HAP-1 (cell line): Measurements from ENCODE around the gene CACNA1H.
"Not testable (repeated sequence)": the region's sequence is repeated elsewhere in the genome, so short reads cannot be mapped to it uniquely, and the experiment has no call there.

Experiments
- DNase-seq, 2 experiments: peaks; one replicate each; pipeline ENCODE4 v3.0.0-alpha.2; 2016 to 2020; ENCODE audit warnings: low spot score in 2 of 2
- H3K27me3 ChIP-seq: fragments of 250-450 bp; sonication (Bioruptor Pico); 2 replicates; pipeline ENCODE4 v1.5.1; 2020; ENCODE audit warnings: low read depth, mild to moderate bottlenecking, moderate library complexity
- H3K36me3 ChIP-seq: fragments of 250-450 bp; sonication (Bioruptor Pico); replicated peaks from 2 replicates; pipeline ENCODE4 v1.5.1; 2020; ENCODE audit warnings: mild to moderate bottlenecking
- H3K4me1 ChIP-seq: fragments of 250-450 bp; sonication (Bioruptor Pico); 2 replicates; pipeline ENCODE4 v1.5.1; 2020; ENCODE audit warnings: mild to moderate bottlenecking
- H3K4me3 ChIP-seq: fragments of 250-450 bp; sonication (Bioruptor Pico); 2 replicates; pipeline ENCODE4 v1.5.1; 2020; ENCODE audit warnings: mild to moderate bottlenecking, moderate library complexity
- H3K9me3 ChIP-seq: fragments of 250-450 bp; sonication (Bioruptor Pico); 2 replicates; pipeline ENCODE4 v1.5.1; 2020; ENCODE audit warnings: mild to moderate bottlenecking, moderate library complexity
- in situ Hi-C: fragments of 300-500 bp; cut with MboI; formaldehyde crosslinking; loops from 3 replicates; pipeline ENCODE4 v1.14.3; 2020; ENCODE audit warnings: low sequenced_read_pairs, inconsistent platforms, mixed read lengths

Gene CACNA1H

DNA sequence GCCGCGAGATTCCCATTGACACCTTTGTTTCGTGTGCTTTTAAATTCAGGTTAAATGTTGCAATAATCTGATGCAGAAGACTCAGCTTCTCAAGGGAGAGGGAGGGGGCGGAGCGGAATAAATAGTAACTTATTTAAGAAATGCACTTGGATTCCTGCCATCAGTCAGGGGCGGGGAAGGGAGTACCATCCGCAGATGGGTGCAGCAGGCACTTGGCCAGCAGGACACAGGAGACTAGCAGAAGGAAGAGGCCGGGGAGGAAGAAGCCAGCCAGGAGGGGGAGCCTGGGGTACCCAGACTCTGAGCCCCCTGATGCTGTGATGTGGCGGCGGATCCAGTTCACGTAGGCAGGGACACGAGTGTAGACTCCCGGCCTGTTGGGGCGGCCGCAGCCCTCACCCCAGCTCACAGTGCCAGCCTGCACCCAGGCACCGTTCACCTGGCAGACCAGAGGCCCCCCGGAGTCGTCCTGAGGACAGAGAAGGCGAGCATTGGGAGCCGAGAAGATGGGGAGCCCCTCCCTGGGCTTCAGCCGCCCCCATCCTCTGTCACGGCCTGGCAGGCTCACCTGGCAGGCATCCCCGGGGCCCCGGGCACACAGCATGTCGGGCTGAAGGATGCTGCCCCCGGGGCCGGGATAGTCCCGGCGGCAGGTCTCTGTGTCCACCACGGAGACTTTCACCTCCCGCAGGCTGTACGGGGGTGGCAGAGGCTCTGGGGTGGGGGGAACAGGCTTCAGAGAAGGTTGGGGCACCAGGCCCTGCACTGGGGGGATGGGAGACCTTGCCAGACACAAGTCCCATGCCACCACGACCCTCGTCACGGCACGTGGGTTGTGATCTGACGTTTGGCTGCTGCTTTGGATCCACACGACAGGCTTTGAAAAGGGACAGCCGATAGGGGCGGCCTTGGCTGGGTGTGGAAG, 69.0 kb downstream of the CACNA1H start:
- Histone ChIP-seq H3K4me3 (no peak overlapping the region), H3K27me3 (no peaks in the 10 kb centered on the region), H3K4me1 (no peaks in the 10 kb centered on the region), H3K9me3 (no peaks in the 10 kb centered on the region), H3K36me3 (no peaks in the 10 kb centered on the region)
- in situ Hi-C loops, result no loop called here
- no peak for DNase-seq

DNA sequence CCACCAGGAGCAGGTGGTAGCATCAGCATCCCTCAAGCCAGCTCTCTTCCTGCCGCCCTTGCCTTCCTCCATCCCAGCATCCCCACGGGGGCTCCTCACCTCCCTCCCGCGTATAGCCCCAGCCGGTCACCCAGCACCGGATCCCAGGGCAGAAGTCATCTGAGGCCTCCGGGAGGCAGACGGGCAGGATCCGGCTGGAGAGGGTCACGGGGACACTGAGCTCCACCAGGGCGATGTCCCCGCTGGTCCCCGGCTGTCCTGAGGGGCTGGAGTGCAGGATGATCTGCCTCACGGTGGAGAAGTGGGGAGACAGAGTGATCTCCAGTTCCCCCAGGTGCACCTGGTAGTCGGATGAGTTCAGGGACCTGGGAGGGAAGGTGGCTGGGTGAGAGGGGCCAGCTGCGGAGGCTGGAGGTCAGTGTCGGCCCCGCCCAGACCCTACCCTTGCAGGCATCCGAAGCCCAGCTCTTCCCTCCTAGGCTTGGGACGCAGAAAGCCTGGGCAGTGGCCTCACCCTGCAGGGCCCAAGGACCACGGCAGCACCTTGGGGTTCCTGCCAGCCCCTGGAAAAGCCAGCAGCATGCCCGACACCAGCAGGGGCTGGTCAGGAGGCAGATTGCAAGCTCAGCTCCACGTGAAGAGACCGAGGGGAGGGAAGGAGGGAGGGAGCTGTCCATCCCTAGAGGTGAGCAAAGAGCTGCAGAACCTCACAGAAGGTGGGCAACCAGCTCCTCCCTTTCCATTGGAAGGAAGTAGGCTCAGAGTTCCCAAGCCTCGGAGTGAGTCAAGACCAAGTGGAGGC, 69.8 kb downstream of the CACNA1H start:
- no peaks in the 10 kb centered on the region for H3K27me3 ChIP-seq
- in situ Hi-C loops, result no loop called here
- H3K36me3 ChIP-seq, result no peaks in the 10 kb centered on the region
- no peak overlapping the region for H3K4me3 ChIP-seq
- H3K4me1 ChIP-seq, result no peaks in the 10 kb centered on the region
- no peaks in the 10 kb centered on the region for H3K9me3 ChIP-seq
- DNase-seq, result no peak

DNA sequence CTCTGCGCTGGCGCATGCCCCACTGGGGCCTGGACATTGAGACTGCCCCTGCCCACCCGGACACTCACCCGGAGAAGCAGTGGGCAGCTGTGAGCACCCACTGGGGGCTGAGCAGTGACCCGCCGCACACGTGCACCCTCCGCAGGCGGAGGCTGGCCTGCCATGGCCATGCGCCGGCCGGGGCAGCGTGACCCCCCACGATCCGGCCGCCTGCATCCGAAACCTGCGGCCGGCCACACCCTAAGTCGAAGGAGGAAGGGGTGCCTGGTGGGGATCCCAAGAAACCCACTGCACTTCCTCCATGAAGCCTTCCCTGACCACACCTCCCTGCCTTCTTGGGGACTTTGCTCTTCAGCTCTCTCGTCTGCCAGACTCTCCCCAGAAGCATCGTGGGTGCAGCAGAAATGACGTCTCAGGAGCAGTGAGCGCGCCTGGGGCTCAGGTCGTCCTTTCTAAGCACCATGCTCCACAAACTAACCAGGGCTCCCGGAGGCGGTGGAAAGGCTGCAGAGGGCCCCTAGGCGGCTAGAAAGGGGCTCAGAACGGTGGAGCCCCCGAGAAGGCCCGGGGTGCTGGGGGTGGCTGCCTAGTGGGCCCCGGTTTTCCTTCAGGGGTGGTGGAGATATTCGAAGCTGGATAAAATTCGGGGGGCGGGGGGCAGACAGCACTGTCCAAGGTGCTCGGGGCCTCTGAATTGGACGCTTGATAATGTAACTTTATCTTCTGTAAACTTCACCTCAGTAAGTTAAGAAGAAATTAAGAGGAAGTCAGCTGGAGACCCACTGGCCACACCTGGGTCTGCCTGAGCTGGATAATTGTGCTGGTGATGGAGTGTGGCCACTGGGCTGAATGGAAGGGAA, 70.7 kb downstream of the CACNA1H start:
- Histone ChIP-seq H3K27me3 (no peaks in the 10 kb centered on the region), H3K36me3 (no peaks in the 10 kb centered on the region), H3K9me3 (no peaks in the 10 kb centered on the region), H3K4me1 (no peaks in the 10 kb centered on the region), H3K4me3 (no peak overlapping the region)
- in situ Hi-C loops, result no loop called here
- no peak for DNase-seq

DNA sequence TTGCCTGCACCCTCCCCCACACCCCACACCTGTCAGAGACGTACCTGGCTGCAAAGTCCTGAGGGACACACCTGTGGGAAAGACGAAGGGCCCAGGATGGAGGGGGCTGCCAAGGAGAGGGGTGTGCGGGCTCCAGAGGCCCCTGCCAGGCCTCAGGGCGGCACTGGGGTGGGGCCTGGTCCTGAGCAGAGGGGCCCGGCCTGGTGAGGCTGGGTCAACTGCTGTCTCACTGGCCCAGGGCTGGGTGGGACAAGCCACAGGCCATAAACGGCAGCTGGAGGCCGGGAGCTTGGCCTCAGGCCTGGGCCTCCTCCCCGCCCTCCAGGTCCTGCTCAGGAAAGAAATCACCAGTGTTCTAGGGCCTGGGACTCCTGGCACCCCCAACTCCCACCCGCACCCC, 71.7 kb downstream of the CACNA1H start:
- no peaks in the 10 kb centered on the region for H3K27me3 ChIP-seq
- H3K36me3 ChIP-seq, result no peaks in the 10 kb centered on the region
- no peaks in the 10 kb centered on the region for H3K4me1 ChIP-seq
- H3K4me3 ChIP-seq, result no peak overlapping the region
- in situ Hi-C loops, result no loop called here
- no peaks in the 10 kb centered on the region for H3K9me3 ChIP-seq
- no peak for DNase-seq

DNA sequence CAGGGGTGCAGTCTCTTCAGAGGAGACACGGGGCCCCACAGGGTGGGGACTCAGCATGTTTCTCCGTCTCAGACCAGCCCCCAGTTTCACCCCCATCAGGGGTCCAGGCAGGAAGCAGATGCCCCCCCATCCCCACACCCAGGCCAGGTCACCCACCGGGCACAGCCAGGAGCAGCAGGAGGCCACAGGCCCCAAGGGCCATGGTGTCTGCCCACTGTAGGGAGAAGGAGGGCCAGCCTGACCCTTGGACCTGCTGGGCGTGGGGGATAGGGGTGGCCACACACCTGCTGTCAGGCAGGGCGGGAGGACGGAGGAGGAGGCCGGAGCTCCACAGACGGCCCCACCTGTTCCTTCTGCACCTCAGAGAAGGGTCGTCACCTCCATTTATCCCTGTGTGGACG, 72.1 kb downstream of the CACNA1H start, which contains the start of gene TPSG1:
Gene TPSG1 (minus strand): TSS at position 218 of the 401 bp plus-strand sequence. CDS start 16 bp downstream, at position 202.
- Histone ChIP-seq H3K36me3 (no peaks in the 10 kb centered on the region), H3K4me1 (no peaks in the 10 kb centered on the region), H3K27me3 (no peaks in the 10 kb centered on the region), H3K9me3 (no peaks in the 10 kb centered on the region), H3K4me3 (no peak within 1 kb of the TSS)
- no peak for DNase-seq
- in situ Hi-C loops, result no loop called here

DNA sequence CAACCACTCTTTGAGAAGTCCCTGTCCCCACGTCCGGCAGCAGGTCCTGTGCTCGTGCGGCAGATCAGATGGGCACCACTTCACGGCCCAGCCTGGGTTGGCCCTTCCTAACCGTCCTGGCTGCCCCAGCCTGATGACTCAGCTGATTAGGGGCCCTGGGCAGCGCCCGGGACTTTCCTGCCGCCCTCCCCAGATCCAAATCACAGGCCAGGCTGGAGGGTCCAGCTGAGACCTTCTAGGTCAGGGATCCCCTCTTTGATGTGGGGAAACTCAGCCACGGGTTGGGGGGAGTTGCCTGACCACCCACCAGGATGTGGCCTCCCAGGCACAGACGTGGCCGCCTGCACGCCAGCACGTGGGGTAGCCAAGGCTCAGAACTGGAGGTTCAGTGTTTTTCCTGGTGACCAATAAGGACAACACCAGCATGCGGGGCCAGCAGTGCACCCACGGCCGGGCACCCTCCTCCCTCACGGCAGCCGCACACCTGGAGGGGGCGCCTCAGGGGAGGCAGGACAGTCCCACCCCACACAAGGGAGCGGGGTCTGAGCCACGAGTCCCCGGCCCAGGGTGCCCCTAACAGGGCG, 72.9 kb downstream of the CACNA1H start:
- H3K4me1 ChIP-seq, H3K4me3 ChIP-seq, H3K27me3 ChIP-seq, H3K9me3 ChIP-seq, DNase-seq, in situ Hi-C loops, H3K36me3 ChIP-seq: not testable (repeated sequence)

DNA sequence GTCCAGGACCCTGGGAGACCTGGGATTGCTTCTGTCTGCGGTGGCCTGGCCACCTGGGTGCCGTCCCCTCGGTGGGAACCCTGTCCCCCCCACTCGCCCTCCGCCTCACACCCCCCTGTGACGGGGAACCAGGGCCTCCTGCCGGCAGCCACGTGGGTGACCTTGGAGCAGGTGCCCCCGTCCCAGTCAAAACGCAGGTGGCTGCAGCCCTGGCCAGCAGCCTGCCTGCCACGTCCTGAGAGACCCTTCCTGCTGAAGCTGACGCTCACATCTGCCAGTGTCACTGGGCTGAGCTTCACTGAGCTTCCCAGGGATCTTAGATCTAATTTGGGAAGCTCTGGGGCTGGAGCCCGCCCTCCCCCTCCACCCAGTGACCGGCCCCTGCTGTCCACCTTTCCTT, 73.8 kb downstream of the CACNA1H start:
- H3K4me3 ChIP-seq, H3K27me3 ChIP-seq, H3K36me3 ChIP-seq, H3K4me1 ChIP-seq, in situ Hi-C loops, DNase-seq, H3K9me3 ChIP-seq: not testable (repeated sequence)

DNA sequence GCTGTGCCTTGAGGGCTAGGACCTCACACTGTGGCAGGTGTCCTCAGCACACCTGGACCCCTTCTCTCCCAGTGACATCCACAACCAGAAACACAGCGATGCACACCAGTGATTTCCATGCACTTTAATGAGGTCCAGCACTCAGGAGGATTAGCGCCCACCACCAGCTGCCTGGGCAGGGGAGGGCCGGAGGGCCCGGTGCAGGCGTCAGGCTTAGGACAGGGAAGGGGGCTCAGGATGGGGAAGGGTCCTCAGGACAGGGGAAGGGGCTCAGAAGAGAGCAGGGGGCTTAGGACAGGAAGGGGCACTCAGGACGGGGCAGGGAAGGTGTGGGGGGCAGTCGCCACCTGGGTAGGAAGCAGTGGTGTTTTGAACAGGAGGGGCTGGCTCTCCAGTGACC, 75.3 kb downstream of the CACNA1H start:
- in situ Hi-C loops, H3K4me1 ChIP-seq, H3K9me3 ChIP-seq: not testable (repeated sequence)

DNA sequence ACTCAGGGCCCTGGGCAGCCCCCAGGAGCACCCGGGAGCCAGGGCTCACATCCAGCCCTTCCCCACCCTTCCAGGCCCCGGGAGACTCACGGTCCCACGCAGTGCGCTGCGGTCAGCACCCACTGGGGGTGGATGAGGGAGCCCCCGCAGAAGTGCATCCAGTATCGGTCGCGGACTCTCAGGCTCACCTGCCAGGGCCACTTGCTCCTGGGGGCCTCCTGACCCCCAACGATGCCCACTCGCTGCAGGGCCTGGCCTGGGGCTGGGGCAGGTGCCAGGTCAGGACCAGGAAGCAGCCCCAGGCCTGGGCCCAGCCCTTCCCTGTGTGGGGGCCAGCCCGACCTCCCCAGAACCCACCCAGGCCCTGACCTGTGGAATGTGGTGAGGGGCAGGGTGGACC, 76.6 kb downstream of the CACNA1H start:
- H3K36me3 ChIP-seq, H3K4me1 ChIP-seq, H3K27me3 ChIP-seq, in situ Hi-C loops, H3K9me3 ChIP-seq, DNase-seq, H3K4me3 ChIP-seq: not testable (repeated sequence)

More for the DNA sequence above, 75.3 kb downstream of the CACNA1H start:
- DNase-seq, H3K27me3 ChIP-seq, H3K36me3 ChIP-seq, H3K4me3 ChIP-seq: not testable (repeated sequence)

DNA sequence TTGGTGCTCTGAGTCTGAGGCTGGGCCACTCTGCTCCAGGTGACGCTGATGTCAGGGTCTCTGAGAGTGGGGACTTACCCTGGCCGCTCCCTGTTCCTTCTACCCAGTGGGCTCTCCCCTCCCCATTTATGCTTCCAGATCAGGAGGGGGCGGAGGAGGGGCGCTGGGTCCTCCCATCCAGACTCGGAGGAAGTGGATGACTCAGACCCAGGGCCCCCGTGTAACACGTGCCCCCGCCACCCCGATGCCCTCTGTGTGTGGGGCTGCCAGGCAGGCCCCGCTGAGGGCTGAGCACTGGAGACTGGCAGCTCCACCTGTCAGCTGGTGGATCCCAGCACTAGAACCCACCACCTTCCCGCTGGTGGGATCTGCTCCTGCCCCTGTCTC, 77.2 kb downstream of the CACNA1H start, which contains the start of gene TPSB2:
Gene TPSB2 (minus strand): TSS at position 101 of the 387 bp plus-strand sequence. CDS start 233 bp downstream, outside the sequence.
- DNase-seq, in situ Hi-C loops, H3K4me3 ChIP-seq, H3K36me3 ChIP-seq, H3K4me1 ChIP-seq, H3K9me3 ChIP-seq, H3K27me3 ChIP-seq: not testable (repeated sequence)

DNA sequence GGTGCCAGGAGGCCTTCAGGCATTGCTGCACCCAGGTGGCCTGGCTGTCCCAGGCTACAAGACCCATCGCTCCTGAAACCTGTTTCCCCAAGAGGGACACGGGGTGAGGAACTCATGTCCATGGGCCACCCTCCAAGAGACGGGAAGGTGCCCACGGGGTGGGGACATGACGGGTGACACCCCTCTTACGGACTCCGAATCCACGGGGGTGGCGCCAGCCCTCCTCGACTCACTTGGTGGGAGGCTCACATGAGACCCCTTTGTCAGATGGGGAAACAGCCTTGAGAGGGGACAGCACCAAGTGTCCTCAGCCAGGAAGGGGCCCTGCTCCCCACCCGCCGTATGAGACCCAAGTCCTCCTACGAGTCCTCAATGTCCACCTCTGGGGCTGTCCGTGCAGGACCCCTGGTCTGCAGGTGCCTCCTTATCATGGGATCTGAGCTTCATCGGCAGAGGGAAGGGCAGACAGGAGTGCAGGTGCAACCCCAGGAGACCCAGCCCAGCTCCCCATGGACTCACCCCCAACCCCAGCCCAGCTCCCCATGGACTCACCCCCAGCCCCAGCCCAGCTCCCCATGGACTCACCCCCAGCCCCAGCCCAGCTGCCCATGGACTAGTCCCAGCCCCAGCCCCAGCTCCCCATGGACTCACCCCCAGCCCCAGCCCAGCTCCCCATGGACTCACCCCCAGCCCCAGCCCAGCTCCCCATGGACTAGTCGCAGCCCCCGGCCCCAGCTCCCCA, 77.7 kb downstream of the CACNA1H start:
- H3K36me3 ChIP-seq, H3K27me3 ChIP-seq, H3K9me3 ChIP-seq, H3K4me3 ChIP-seq, DNase-seq, H3K4me1 ChIP-seq, in situ Hi-C loops: not testable (repeated sequence)

DNA sequence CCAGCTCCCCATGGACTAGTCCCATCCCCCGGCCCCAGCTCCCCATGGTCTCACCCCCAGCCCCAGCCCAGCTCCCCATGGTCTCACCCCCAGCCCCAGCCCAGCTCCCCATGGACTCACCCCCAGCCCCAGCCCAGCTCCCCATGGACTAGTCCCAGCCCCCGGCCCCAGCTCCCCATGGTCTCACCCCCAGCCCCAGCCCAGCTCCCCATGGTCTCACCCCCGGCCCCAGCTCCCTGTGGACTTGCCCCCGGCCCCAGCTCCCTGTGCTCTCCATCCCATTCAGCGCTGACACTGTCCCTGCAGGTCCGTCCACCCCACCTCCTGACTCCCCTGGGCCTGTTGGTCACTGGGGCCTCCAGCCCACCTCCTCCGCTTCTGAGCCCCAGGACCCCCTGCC, 78.4 kb downstream of the CACNA1H start:
- H3K4me3 ChIP-seq, H3K4me1 ChIP-seq, H3K36me3 ChIP-seq, DNase-seq, H3K9me3 ChIP-seq, H3K27me3 ChIP-seq, in situ Hi-C loops: not testable (repeated sequence)
